DLD1 (cell line): ENCODE results near the gene CBX6.

ENCODE experiments used
- in situ Hi-C: cut with HindIII; loops from 2 replicates; pipeline ENCODE4 v1.10.0; 2017; ENCODE audit warnings: low sequenced_read_pairs

CBX6 gene

GRCh38 chr22:38841211-38841610 lies 30.8 kb downstream of the CBX6 start:
- in situ Hi-C loops, result no loop called here

GRCh38 chr22:38840129-38840528 lies 31.9 kb downstream of the CBX6 start:
- in situ Hi-C loops, result no loop called here

- in situ Hi-C loops, result no loop called here
These were observed 32.3 kb downstream of the CBX6 start for GRCh38 chr22:38839686-38840085.

- in situ Hi-C loops, result no loop called here
These were observed 34.5 kb downstream of the CBX6 start for GRCh38 chr22:38837414-38837928.

- in situ Hi-C loops, result no loop called here
These were observed 36.1 kb downstream of the CBX6 start for GRCh38 chr22:38835888-38836301.

- in situ Hi-C loops, result no loop called here
These were observed 37.0 kb downstream of the CBX6 start for GRCh38 chr22:38834991-38835390.

GRCh38 chr22:38834215-38834953 lies 37.6 kb downstream of the CBX6 start:
- in situ Hi-C loops, result no loop called here

GRCh38 chr22:38833061-38833460 lies 39.0 kb downstream of the CBX6 start:
- in situ Hi-C loops, result no loop called here

- in situ Hi-C loops, result no loop called here
These were observed 39.7 kb downstream of the CBX6 start for GRCh38 chr22:38832005-38832978.

GRCh38 chr22:38831166-38831945 lies 40.7 kb downstream of the CBX6 start:
- in situ Hi-C loops, result no loop called here

- in situ Hi-C loops, result no loop called here
These were observed 41.2 kb downstream of the CBX6 start for GRCh38 chr22:38830845-38831108.

- in situ Hi-C loops, result no loop called here
These were observed 41.8 kb downstream of the CBX6 start for GRCh38 chr22:38830026-38830844.

GRCh38 chr22:38829485-38829884 lies 42.5 kb downstream of the CBX6 start:
- in situ Hi-C loops, result no loop called here

- in situ Hi-C loops, result no loop called here
These were observed 43.3 kb downstream of the CBX6 start for GRCh38 chr22:38828616-38829205.

GRCh38 chr22:38828191-38828590 lies 43.8 kb downstream of the CBX6 start:
- in situ Hi-C loops, result no loop called here

GRCh38 chr22:38827510-38827909 lies 44.5 kb downstream of the CBX6 start:
- in situ Hi-C loops, result no loop called here

GRCh38 chr22:38826801-38827200 lies 45.2 kb downstream of the CBX6 start:
- in situ Hi-C loops, result no loop called here

- in situ Hi-C loops, result no loop called here
These were observed 45.6 kb downstream of the CBX6 start for GRCh38 chr22:38826386-38826785.

GRCh38 chr22:38824585-38824984 lies 47.4 kb downstream of the CBX6 start:
- in situ Hi-C loops, result no loop called here

GRCh38 chr22:38823637-38824036 lies 48.4 kb downstream of the CBX6 start:
- in situ Hi-C loops, result no loop called here
